SK-N-SH treated with all-trans-retinoic acid at 6 μM for 48 hours (cell line): ENCODE data around the gene MUC7.

ENCODE experiments used
- ATAC-seq: fragments of 200-7000 bp; cut with Tn5 transposase; 3 replicates; pipeline ENCODE4 v1.9.1; 2020; ENCODE audit warnings: mild to moderate bottlenecking, moderate library complexity
- ARNTL ChIP-seq: fragments of 450-650 bp; formaldehyde crosslinking; IDR thresholded peaks from 2 replicates; pipeline ENCODE4 v1.5.0; 2020; ENCODE audit warnings: low read depth, mild to moderate bottlenecking, moderate library complexity, borderline replicate concordance
- BACH2 ChIP-seq: fragments of 250-450 bp; sonication (Bioruptor Pico); IDR thresholded peaks from 2 replicates; pipeline ENCODE4 v1.9.0; 2021; ENCODE audit warnings: mild to moderate bottlenecking, borderline replicate concordance
- CREB5 ChIP-seq: fragments of 250-450 bp; sonication (Bioruptor Pico); IDR thresholded peaks from 2 replicates; pipeline ENCODE4 v1.5.1; 2020; ENCODE audit warnings: low read depth, mild to moderate bottlenecking, moderate library complexity
- CSDC2 ChIP-seq: fragments of 250-450 bp; sonication (Bioruptor Pico); IDR thresholded peaks from 2 replicates; pipeline ENCODE4 v1.5.0; 2020; ENCODE audit warnings: mild to moderate bottlenecking, moderate library complexity
- ESRRG ChIP-seq: fragments of 250-450 bp; sonication (Bioruptor Pico); IDR thresholded peaks from 2 replicates; pipeline ENCODE4 v1.6.1; 2021; ENCODE audit warnings: mild to moderate bottlenecking
- GLIS3 ChIP-seq: fragments of 250-450 bp; sonication (Bioruptor Pico); IDR thresholded peaks from 2 replicates; pipeline ENCODE4 v1.5.0; 2020; ENCODE audit warnings: mild to moderate bottlenecking, moderate library complexity
- ISL1 ChIP-seq: fragments of 250-450 bp; sonication (Bioruptor Pico); IDR thresholded peaks from 2 replicates; pipeline ENCODE4 v2.1.2; 2022; ENCODE audit warnings: mild to moderate bottlenecking, moderate library complexity
- OSR1 ChIP-seq: fragments of 250-450 bp; sonication (Bioruptor Pico); IDR thresholded peaks from 2 replicates; pipeline ENCODE4 v1.8.0; 2022; ENCODE audit warnings: moderate library complexity, mild to moderate bottlenecking, inconsistent platforms
- PPARA ChIP-seq: fragments of 250-450 bp; sonication (Bioruptor Pico); IDR thresholded peaks from 2 replicates; pipeline ENCODE4 v1.5.0; 2020; ENCODE audit warnings: mild to moderate bottlenecking, borderline replicate concordance
- SNAI2 ChIP-seq: fragments of 250-450 bp; sonication (Bioruptor Pico); IDR thresholded peaks from 2 replicates; pipeline ENCODE4 v1.5.0; 2020; ENCODE audit warnings: mild to moderate bottlenecking, moderate library complexity
- TCF4 ChIP-seq: fragments of 250-450 bp; sonication (Bioruptor Pico); IDR thresholded peaks from 2 replicates; pipeline ENCODE4 v1.8.0; 2021; ENCODE audit warnings: mild to moderate bottlenecking, moderate library complexity, borderline replicate concordance
- TSHZ2 ChIP-seq: fragments of 250-450 bp; sonication (Bioruptor Pico); IDR thresholded peaks from 2 replicates; pipeline ENCODE4 v1.5.0; 2020; ENCODE audit warnings: mild to moderate bottlenecking, moderate library complexity
- ZC3H10 ChIP-seq: fragments of 250-450 bp; sonication (Bioruptor Pico); IDR thresholded peaks from 2 replicates; pipeline ENCODE4 v1.5.1; 2021; ENCODE audit warnings: mild to moderate bottlenecking, moderate library complexity
- ZFP3 ChIP-seq: fragments of 250-450 bp; sonication (Bioruptor Pico); IDR thresholded peaks from 2 replicates; pipeline ENCODE4 v1.5.0; 2020; ENCODE audit warnings: mild to moderate bottlenecking, moderate library complexity
- ZFP30 ChIP-seq: fragments of 450-650 bp; formaldehyde crosslinking; IDR thresholded peaks from 2 replicates; pipeline ENCODE4 v1.5.0; 2022; ENCODE audit warnings: mild to moderate bottlenecking, moderate library complexity
- ZNF565 ChIP-seq: fragments of 450-650 bp; formaldehyde crosslinking; conservative IDR thresholded peaks from 2 replicates; pipeline ENCODE4 v1.5.0; 2020; ENCODE audit warnings: low read depth, mild to moderate bottlenecking, moderate library complexity
- ZNF70 ChIP-seq: fragments of 450-650 bp; formaldehyde crosslinking; IDR thresholded peaks from 2 replicates; pipeline ENCODE4 v1.5.0; 2020; ENCODE audit warnings: mild to moderate bottlenecking, moderate library complexity
- ZNF8 ChIP-seq: fragments of 450-650 bp; formaldehyde crosslinking; IDR thresholded peaks from 2 replicates; pipeline ENCODE4 v1.5.0; 2020; ENCODE audit warnings: mild to moderate bottlenecking, moderate library complexity
- TF ChIP-seq, protein P1 (sequence below): fragments of 250-450 bp; sonication (Bioruptor Pico); IDR thresholded peaks from 2 replicates; pipeline ENCODE4 v1.8.0; 2021; ENCODE audit warnings: low read depth, mild to moderate bottlenecking, moderate library complexity, borderline replicate concordance
- TF ChIP-seq, protein P2 (sequence below): fragments of 250-450 bp; sonication (Bioruptor Pico); IDR thresholded peaks from 2 replicates; pipeline ENCODE4 v1.8.0; 2020; ENCODE audit warnings: mild to moderate bottlenecking, moderate library complexity, borderline replicate concordance

MUC7 gene

DNA sequence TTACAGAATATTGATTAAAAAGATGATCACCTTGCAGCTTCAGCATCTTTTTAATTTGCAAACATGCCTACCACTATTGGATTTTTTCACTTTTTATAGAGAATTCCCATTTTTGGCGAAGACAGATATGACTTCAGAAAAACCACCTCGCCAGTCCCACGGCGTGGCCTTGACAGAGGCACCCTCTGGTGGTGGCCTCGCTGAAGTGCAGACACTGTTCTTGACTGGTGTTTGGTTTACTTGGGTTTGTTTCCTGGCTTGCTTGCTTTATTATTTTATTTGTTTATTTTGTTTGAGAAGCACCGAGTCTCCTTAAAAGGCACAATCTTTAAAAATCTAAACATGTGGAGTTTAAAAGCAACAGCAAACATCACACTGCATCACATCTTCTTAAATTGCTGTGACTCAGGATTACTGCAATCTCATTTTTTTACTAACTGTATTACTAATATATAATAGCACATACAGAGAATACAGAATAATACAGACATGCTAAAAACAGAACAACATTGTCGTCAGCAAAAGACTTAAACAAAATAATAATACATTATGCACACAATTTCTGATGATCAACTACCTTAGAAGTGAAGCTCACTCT is 33.3 kb downstream of the MUC7 start (continued):
- TF ChIP-seq CREB5 (CRISPR knock-in tag), result no peak
- no peak for TF ChIP-seq GLIS3
- no peak for TF ChIP-seq BACH2

- no peak for TF ChIP-seq ISL1 (CRISPR knock-in tag)
- TF ChIP-seq ARNTL (CRISPR knock-in tag), result no peak
- no peak for TF ChIP-seq CREB5 (CRISPR knock-in tag)
- TF ChIP-seq OSR1 (CRISPR knock-in tag), result no peak
- TF ChIP-seq CSDC2, result no peak
- no peak for TF ChIP-seq ZFP3 (CRISPR knock-in tag)
- TF ChIP-seq TSHZ2 (CRISPR knock-in tag), result no peak
- TF ChIP-seq, protein P1, sequence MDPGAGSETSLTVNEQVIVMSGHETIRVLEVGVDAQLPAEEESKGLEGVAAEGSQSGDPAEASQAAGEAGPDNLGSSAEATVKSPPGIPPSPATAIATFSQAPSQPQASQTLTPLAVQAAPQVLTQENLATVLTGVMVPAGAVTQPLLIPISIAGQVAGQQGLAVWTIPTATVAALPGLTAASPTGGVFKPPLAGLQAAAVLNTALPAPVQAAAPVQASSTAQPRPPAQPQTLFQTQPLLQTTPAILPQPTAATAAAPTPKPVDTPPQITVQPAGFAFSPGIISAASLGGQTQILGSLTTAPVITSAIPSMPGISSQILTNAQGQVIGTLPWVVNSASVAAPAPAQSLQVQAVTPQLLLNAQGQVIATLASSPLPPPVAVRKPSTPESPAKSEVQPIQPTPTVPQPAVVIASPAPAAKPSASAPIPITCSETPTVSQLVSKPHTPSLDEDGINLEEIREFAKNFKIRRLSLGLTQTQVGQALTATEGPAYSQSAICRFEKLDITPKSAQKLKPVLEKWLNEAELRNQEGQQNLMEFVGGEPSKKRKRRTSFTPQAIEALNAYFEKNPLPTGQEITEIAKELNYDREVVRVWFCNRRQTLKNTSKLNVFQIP (CRISPR knock-in tag), result no peak
- no peak for TF ChIP-seq GLIS3
- TF ChIP-seq SNAI2, result no peak
- no peak for TF ChIP-seq ZNF70
- TF ChIP-seq ZNF565 (CRISPR knock-in tag), result no peak
- TF ChIP-seq ZFP30 (CRISPR knock-in tag), result no peak
- no peak for TF ChIP-seq BACH2
- TF ChIP-seq TCF4 (CRISPR knock-in tag), result no peak
- TF ChIP-seq, protein P2, sequence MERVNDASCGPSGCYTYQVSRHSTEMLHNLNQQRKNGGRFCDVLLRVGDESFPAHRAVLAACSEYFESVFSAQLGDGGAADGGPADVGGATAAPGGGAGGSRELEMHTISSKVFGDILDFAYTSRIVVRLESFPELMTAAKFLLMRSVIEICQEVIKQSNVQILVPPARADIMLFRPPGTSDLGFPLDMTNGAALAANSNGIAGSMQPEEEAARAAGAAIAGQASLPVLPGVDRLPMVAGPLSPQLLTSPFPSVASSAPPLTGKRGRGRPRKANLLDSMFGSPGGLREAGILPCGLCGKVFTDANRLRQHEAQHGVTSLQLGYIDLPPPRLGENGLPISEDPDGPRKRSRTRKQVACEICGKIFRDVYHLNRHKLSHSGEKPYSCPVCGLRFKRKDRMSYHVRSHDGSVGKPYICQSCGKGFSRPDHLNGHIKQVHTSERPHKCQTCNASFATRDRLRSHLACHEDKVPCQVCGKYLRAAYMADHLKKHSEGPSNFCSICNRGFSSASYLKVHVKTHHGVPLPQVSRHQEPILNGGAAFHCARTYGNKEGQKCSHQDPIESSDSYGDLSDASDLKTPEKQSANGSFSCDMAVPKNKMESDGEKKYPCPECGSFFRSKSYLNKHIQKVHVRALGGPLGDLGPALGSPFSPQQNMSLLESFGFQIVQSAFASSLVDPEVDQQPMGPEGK (CRISPR knock-in tag), result no peak
- no peak for TF ChIP-seq PPARA (CRISPR knock-in tag)
- TF ChIP-seq ZC3H10 (CRISPR knock-in tag), result no peak
- ATAC-seq, result no peak
Observed at GRCh38 chr4:70508801-70509200, 36.8 kb downstream of the MUC7 start.

GRCh38 chr4:70511365-70511764 is 39.4 kb downstream of the MUC7 start:
- no peak for ATAC-seq
- TF ChIP-seq OSR1 (CRISPR knock-in tag), result no peak

GRCh38 chr4:70515367-70516250 is 43.6 kb downstream of the MUC7 start:
- no peak for TF ChIP-seq ZNF8 (CRISPR knock-in tag)
- TF ChIP-seq ESRRG (CRISPR knock-in tag), result no peak
- ATAC-seq, result no peak
